ENCODE measurements around the gene C2CD2L. TPM values are rescaled to one million over a fixed set of nuclear protein-coding genes. Genes with fewer than 3 reads are reported as not detected.

Gene C2CD2L
- total RNA-seq, 1 experiment from 2014 or later = 5.6 TPM

DNA sequence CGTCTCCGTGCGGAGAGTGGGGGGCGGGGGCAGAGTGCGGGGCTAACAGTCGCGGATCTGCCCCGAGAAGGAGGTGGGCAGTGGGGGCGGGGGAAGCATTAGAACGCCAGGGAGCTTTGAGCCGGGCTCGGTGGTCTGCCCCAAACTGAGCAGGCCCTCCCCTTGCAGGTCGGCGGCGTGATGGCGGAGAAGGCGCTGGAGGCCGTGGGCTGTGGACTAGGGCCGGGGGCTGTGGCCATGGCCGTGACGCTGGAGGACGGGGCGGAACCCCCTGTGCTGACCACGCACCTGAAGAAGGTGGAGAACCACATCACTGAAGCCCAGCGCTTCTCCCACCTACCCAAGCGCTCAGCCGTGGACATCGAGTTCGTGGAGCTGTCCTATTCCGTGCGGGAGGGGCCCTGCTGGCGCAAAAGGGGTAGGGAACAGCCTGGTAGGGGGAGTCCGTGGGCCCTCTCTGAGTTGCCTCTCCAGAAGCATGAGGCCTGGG lies 42.7 kb downstream of the C2CD2L start:
- no peak overlapping the region for H3K23ac ChIP-seq (ENCODE audit: insufficient read length, low read depth, low read length)
- H4K20me1 ChIP-seq (ENCODE audit: control insufficient read depth, insufficient read depth, insufficient read length) = no peaks in the 10 kb centered on the region
- Mint-ChIP-seq H3K4me3 (peak overlapping the region; percentile 68 to 85), H3K36me3 (ENCODE audit: insufficient read depth in 1 of 3, low read depth in 3 of 3) (no peaks in the 10 kb centered on the region; a peak in 2 of 7 replicates), H3K27me3 (ENCODE audit: low read depth) (peaks cover 82% of the 10 kb centered on the region), H3K27ac (no peak overlapping the region), H3K4me1 (peaks cover 21 to 33% of the 10 kb centered on the region in 2 experiments), H3K9me3 (no peaks in the 10 kb centered on the region)
- no peaks in the 10 kb centered on the region for H3K79me1 ChIP-seq (ENCODE audit: insufficient read depth, low read depth, low read length, poor library complexity, severe bottlenecking)
- no peak overlapping the region for H3K56ac ChIP-seq (ENCODE audit: insufficient read length, low read depth, low read length)
- no peak overlapping the region for H4K91ac ChIP-seq (ENCODE audit: insufficient read length, low read depth, low read length)
- H4K5ac ChIP-seq (ENCODE audit: insufficient read length, low read depth, low read length) = no peak overlapping the region
- H3T11ph ChIP-seq (ENCODE audit: low read length) = no peak overlapping the region
- no CpG with 5 or more reads among the region's 33 CpGs for WGBS (ENCODE audit: extremely low coverage, insufficient read length, low lambda C conversion rate)
- no peak overlapping the region for H2AFZ ChIP-seq (ENCODE audit: low read length)
- no peak overlapping the region; the same call in 1 of the 2 replicates for H3K14ac ChIP-seq (ENCODE audit: insufficient read depth, low read length)
- H2BK12ac ChIP-seq (ENCODE audit: insufficient read length, low read depth, low read length) = no peak overlapping the region
- peak overlapping the region; percentile 83 for H3K4me2 ChIP-seq (ENCODE audit: insufficient read depth, insufficient read length, low read length)
- H3K27me3 ChIP-seq (ENCODE audit: insufficient read depth, low read length) = peaks cover 20% of the 10 kb centered on the region
- H3K79me2 ChIP-seq (ENCODE audit: insufficient read depth, low read length) = no peaks in the 10 kb centered on the region
- TF ChIP-seq, protein P1, sequence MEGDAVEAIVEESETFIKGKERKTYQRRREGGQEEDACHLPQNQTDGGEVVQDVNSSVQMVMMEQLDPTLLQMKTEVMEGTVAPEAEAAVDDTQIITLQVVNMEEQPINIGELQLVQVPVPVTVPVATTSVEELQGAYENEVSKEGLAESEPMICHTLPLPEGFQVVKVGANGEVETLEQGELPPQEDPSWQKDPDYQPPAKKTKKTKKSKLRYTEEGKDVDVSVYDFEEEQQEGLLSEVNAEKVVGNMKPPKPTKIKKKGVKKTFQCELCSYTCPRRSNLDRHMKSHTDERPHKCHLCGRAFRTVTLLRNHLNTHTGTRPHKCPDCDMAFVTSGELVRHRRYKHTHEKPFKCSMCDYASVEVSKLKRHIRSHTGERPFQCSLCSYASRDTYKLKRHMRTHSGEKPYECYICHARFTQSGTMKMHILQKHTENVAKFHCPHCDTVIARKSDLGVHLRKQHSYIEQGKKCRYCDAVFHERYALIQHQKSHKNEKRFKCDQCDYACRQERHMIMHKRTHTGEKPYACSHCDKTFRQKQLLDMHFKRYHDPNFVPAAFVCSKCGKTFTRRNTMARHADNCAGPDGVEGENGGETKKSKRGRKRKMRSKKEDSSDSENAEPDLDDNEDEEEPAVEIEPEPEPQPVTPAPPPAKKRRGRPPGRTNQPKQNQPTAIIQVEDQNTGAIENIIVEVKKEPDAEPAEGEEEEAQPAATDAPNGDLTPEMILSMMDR (conservative IDR thresholded peaks at IDR 0.05) = no peak
- H2BK15ac ChIP-seq (ENCODE audit: low read depth, low read length) = no peak overlapping the region
- no peak overlapping the region for H2BK5ac ChIP-seq (ENCODE audit: insufficient read length, low read length)
- H3K9me3 ChIP-seq (ENCODE audit: control insufficient read depth, low read depth, low read length) = no peaks in the 10 kb centered on the region
- H2AK5ac ChIP-seq (ENCODE audit: insufficient read length, low read length) = no peak overlapping the region
- no peak overlapping the region for H3K4ac ChIP-seq (ENCODE audit: low read depth, low read length)
- peaks cover 16% of the 10 kb centered on the region for H3K23me2 ChIP-seq (ENCODE audit: insufficient read length, low read depth, low read length, poor library complexity, severe bottlenecking)
- no peak for DNase-seq
- H3K9ac ChIP-seq (ENCODE audit: extremely low read depth, insufficient read length, low read length) = peak overlapping the region; percentile 9
- no peak overlapping the region for H2BK20ac ChIP-seq (ENCODE audit: low read depth, low read length, poor library complexity, severe bottlenecking)
- H3K18ac ChIP-seq (ENCODE audit: insufficient read length, low read depth, low read length) = no peak overlapping the region
- no peak overlapping the region for H4K8ac ChIP-seq (replicated peaks; ENCODE audit: insufficient read length, low read depth, low read length)
- no peaks in the 10 kb centered on the region; the same call in 1 of the 2 replicates for H3K4me1 ChIP-seq (ENCODE audit: insufficient read depth, low read length)
- H3K27ac ChIP-seq (ENCODE audit: insufficient read length, low read depth, low read length) = no peak overlapping the region
- no peak overlapping the region for H2BK120ac ChIP-seq (ENCODE audit: low read depth, low read length, poor library complexity, severe bottlenecking)

Measured in H9 (cell line).